HCT116 (cell line): ENCODE measurements around the gene RILPL1.

Experiments used
- CEBPB ChIP-seq: IDR thresholded peaks from 2 replicates; pipeline ENCODE4 v1.6.1; 2012; ENCODE audit warnings: low read depth
- EZH2 ChIP-seq: fragments of 200-600 bp; sonication (generic); IDR thresholded peaks from 2 replicates; pipeline ENCODE4 v1.6.1; 2017; ENCODE audit warnings: antibody characterized with exemption, mixed run types
- POLR2A ChIP-seq: IDR thresholded peaks from 2 replicates; pipeline ENCODE4 v1.7.0; 2011; ENCODE audit warnings: borderline replicate concordance; ENCODE audit not compliant: insufficient read depth, insufficient read length; ENCODE audit errors: extremely low read depth
- RAD21 ChIP-seq: IDR thresholded peaks from 2 replicates; pipeline ENCODE4 v1.6.1; 2012; ENCODE audit warnings: low read depth, mild to moderate bottlenecking
- SIN3A ChIP-seq: IDR thresholded peaks from 2 replicates; pipeline ENCODE4 v1.6.1; 2012; ENCODE audit warnings: low read depth
- TCF7L2 ChIP-seq: IDR thresholded peaks from 2 replicates; pipeline ENCODE4 v1.7.0; 2011; ENCODE audit warnings: borderline replicate concordance, inconsistent platforms; ENCODE audit not compliant: insufficient read depth, insufficient read length; ENCODE audit errors: extremely low read depth
- ZNF274 ChIP-seq: fragments of 200-500 bp; sonication (Bioruptor generic); IDR thresholded peaks from 2 replicates; pipeline ENCODE4 v1.6.1; 2014; ENCODE audit warnings: mild to moderate bottlenecking, low read depth, low read length, inconsistent platforms
- TF ChIP-seq, protein P1 (sequence below), 3 experiments: fragments of 200-600 bp in 1 of 3; sonication (generic) in 1 of 3; IDR thresholded peaks in 2 of 3; conservative IDR thresholded peaks in 1 of 3; 2 replicates each; pipeline ENCODE4 v1.5.1; 2012 to 2017; ENCODE audit warnings: low read depth in 2 of 3, low read length in 2 of 3, antibody characterized with exemption in 1 of 3, borderline replicate concordance in 1 of 3, control low read depth in 1 of 3, mild to moderate bottlenecking in 1 of 3, mixed read lengths in 1 of 3, mixed run types in 1 of 3, moderate library complexity in 1 of 3; ENCODE audit not compliant: insufficient read depth in 1 of 3

DNA sequence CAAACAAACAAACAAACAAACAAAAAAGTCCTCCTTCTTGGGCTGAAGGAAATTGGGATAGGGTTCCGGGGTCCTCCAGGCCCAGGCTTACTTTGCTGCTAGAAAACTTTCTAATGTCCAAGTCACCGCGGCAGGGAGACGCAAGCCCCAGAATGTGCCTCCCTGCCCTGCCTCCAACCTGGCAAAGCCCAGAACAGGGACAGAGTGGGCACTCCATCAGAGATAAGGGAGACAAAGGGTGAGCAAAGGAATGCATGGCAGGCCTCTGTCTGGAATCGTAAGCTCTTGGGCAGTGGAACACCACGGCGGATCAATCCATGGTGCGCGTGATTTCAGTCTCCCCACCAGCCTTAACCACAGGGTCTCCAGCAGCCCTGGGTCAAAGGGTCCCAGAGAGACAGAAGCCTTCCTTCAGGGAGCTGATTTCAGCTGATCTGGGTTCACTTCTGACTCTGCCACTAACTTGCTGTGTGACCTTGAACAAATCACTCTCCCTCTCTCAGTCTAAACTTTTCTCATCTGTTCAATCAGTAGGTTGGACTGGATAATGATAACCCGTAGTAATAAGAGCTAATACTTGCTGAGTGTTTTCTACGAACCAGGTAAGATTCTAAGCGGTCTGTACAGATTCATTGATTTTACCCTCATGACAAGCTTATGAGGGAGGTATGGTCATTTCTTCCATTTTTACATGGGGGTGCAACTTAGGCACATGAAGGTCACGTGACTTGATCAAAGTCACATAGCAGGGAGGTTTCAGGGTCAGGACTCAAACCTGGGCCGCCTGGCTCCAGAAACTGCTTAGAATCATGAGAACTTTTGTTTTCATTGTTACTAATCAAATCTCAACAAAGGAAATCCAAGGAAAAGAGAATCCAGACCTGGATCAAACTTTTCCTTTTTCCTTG lies 12.7 kb downstream of the RILPL1 start:
- TF ChIP-seq TCF7L2 (no peak), EZH2 (no peak), ZNF274 (no peak), RAD21 (no peak), SIN3A (no peak), POLR2A (no peak), CEBPB (no peak)
- TF ChIP-seq, protein P1, sequence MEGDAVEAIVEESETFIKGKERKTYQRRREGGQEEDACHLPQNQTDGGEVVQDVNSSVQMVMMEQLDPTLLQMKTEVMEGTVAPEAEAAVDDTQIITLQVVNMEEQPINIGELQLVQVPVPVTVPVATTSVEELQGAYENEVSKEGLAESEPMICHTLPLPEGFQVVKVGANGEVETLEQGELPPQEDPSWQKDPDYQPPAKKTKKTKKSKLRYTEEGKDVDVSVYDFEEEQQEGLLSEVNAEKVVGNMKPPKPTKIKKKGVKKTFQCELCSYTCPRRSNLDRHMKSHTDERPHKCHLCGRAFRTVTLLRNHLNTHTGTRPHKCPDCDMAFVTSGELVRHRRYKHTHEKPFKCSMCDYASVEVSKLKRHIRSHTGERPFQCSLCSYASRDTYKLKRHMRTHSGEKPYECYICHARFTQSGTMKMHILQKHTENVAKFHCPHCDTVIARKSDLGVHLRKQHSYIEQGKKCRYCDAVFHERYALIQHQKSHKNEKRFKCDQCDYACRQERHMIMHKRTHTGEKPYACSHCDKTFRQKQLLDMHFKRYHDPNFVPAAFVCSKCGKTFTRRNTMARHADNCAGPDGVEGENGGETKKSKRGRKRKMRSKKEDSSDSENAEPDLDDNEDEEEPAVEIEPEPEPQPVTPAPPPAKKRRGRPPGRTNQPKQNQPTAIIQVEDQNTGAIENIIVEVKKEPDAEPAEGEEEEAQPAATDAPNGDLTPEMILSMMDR (IDR thresholded peaks at IDR 0.05 in 2 of 3, conservative IDR thresholded peaks at IDR 0.05 in 1 of 3; ENCODE audit: borderline replicate concordance in 1 of 3, insufficient read depth in 1 of 3, low read depth in 2 of 3, low read length in 2 of 3): no peak
